ENCODE results near the gene SIRT2. TPM values are rescaled to one million over a fixed set of nuclear protein-coding genes. Genes with fewer than 3 reads are reported as not detected.

Gene SIRT2
- total RNA-seq, 4 donors from 2014 or later: 59.6 to 115 (median 74.5) TPM

DNA sequence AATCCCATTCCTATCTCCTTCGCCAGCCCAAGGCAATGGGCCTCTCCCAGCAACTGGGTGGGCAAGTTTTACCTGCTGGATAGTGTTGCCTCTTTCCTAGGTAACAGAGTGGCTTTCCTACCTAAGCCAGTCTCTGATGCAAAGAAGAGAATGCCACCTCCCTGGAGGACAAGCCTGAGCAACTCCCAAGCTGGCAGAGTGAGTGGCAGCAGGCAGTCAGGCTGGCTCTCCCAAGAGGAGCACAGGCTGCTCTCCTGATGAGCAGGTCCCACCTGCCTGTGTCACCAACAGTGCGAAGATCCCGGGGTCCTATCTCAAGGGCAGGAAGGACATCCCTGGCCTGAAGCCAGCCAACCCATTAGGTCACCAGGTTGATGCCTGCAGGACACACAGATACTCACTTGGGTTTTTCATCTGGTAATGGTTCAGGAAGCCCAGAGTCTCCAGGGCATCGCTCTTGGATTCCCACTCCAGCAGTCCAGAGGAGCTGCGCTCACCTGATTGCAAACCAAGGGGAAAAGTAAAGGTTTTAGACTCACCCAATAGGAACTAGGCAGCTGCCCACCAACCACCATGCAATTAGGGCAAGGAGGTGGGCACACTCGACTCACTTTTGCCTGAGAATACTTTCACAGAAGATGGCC is 62.3 kb downstream of the SIRT2 start:
- ATAC-seq (ENCODE audit: low FRiP score) (no peak), DNase-seq (ENCODE audit: low spot score) (no peak)
- TF ChIP-seq, protein P1, sequence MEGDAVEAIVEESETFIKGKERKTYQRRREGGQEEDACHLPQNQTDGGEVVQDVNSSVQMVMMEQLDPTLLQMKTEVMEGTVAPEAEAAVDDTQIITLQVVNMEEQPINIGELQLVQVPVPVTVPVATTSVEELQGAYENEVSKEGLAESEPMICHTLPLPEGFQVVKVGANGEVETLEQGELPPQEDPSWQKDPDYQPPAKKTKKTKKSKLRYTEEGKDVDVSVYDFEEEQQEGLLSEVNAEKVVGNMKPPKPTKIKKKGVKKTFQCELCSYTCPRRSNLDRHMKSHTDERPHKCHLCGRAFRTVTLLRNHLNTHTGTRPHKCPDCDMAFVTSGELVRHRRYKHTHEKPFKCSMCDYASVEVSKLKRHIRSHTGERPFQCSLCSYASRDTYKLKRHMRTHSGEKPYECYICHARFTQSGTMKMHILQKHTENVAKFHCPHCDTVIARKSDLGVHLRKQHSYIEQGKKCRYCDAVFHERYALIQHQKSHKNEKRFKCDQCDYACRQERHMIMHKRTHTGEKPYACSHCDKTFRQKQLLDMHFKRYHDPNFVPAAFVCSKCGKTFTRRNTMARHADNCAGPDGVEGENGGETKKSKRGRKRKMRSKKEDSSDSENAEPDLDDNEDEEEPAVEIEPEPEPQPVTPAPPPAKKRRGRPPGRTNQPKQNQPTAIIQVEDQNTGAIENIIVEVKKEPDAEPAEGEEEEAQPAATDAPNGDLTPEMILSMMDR (IDR thresholded peaks at IDR 0.05): no peak

DNA sequence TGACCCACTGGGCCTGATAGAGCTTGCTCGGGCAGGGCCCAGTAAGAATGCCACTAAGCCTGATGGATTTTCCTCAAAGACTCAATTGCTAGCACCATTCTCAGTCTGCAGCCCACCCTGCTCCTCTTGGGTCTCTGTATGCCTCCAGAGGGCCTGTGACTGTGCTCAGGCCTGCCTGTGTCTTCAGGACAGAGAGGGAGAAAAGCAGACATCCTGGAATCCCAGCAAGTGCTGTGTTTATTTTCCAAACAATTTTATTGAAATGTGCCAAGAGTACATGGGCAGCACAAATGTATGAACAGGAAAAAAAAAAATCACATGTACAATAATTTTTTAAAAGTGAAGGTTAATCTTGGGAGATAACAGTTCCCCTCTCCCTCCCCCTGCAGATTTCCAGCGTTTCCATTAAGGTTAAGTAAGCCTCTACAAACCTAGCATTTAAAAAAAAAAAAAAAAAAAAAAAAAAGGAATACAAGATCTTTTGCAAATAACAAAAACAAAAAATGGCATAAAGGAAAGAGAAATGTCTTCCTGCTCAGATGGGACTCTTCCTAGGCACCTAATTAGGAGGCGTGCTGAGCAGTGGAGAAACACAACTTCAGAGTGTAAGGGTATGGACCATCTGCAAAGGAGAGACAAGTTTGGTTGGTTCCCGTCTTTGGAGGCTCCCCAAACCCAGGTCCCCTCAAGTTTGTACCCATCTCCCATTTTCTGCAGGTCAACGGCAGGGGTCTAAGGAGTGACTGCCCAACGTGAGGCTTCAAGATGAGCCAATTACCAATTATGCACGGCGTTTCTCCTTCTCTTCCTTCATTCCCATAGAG is 63.0 kb downstream of the SIRT2 start:
- no peak for ATAC-seq (ENCODE audit: low FRiP score)
- DNase-seq (ENCODE audit: low spot score): no peak
- TF ChIP-seq, protein P1 (IDR thresholded peaks at IDR 0.05): no peak

DNA sequence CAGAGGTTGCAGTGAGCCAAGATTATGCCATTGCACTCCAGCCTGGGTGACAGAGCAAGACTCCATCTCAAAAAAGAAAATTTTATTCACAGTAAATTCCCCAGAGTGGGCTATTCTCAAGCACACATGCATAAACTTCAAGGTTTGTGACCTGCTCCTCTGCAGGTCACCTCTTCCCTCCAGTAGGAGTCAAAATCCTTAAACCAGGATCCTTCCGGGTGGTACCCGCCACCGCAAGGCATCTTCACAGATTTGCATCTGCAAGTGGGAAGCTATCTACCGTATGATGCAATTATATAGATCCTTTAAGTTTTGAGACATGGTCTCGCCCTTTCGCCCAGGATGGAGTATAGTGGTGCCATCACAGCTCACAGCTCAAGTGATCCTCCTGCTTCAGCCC is 64.8 kb downstream of the SIRT2 start:
- TF ChIP-seq, protein P1 (IDR thresholded peaks at IDR 0.05): no peak
- DNase-seq (ENCODE audit: low spot score) (no peak), ATAC-seq (ENCODE audit: low FRiP score) (no peak)

DNA sequence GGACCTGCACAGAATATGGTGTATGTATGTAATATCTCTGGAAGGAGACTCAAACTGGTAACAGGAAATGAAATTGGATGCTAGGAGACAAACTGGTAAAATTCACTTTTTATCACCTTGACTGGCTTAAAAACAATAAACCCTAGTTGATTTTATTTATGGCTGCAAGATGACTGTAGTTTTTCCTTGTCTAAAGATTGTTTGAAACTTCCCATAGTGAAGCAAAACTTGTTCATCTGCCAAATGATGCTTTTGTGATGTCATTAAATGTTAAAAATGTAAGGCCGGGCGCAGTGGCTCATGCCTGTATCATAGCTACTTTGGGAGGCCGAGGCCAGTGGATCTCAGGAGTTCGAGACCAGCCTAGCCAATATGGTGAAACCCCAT is 65.3 kb downstream of the SIRT2 start:
- no peak for DNase-seq (ENCODE audit: low spot score)

DNA sequence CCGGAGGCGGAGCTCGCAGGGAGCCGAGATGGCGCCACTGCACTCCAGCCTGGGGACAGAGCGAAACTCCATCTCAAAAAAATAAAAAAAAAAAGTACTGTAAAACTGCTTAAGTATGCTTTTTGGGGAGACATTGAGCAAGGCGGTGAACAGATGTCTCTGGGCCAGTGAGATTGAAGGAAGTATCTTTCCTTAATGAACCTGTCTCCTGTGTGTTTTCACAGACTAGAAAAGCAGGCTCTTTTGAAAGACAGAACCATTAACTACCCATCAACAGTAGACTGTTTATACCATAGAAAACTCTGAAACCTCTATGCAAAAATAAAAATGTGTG is 66.4 kb downstream of the SIRT2 start:
- DNase-seq (ENCODE audit: low spot score) (no peak), ATAC-seq (ENCODE audit: low FRiP score) (no peak)
- TF ChIP-seq, protein P1 (IDR thresholded peaks at IDR 0.05): no peak

More for the DNA sequence above, 65.3 kb downstream of the SIRT2 start:
- ATAC-seq (ENCODE audit: low FRiP score): no peak
- TF ChIP-seq, protein P1 (IDR thresholded peaks at IDR 0.05): no peak

DNA sequence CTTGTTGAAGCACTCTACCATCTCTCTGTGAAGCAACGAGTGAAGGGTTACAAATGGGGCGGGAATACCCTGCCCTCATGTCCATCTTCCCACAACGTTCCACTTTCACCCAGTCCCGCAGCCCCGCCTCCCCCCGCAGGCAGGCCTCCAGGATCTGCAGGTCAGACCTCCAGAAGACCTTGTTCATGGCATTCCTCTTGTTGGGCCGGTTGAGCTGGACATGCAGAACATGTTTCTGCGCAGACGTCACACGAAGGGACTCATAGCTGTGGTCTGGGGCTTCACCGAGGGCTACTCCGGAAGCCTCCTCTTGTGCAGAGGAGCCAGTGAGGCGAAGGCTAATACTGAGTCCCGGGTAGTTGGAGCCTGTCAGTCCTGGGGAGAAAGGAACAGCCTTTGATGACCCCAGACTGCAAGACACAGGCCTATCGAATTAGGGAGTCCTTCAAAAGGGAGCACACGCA is 68.2 kb downstream of the SIRT2 start:
- peak; percentile 53 for ATAC-seq (ENCODE audit: low FRiP score)
- TF ChIP-seq, protein P1 (IDR thresholded peaks at IDR 0.05): no peak
- peak; percentile 48 for DNase-seq (ENCODE audit: low spot score)

Measured in omental fat pad (tissue), 4 donors.